Cardiac fibroblast (primary cell): ENCODE measurements around the gene MMS19.

Experiments used
- DNase-seq, 2 donors: peaks; one replicate each; pipeline versions ENCODE4 v3.0.0 to v3.0.0-alpha.2; 2010; ENCODE audit warnings: low read depth in 2 of 2
- H3K4me3 ChIP-seq, 2 donors: replicated peaks in 1 of 2; 1 replicate in 1 of 2; 2 replicates in 1 of 2; pipeline ENCODE4 v1.5.1; 2011; ENCODE audit warnings: low read depth in 2 of 2, low read length in 2 of 2, mild to moderate bottlenecking in 2 of 2, moderate library complexity in 1 of 2
- TF ChIP-seq, protein P1 (sequence below): IDR thresholded peaks from one replicate; pipeline ENCODE4 v1.5.1; 2011; ENCODE audit warnings: low read depth, mild to moderate bottlenecking, low read length, inconsistent platforms

The MMS19 gene, protein sequence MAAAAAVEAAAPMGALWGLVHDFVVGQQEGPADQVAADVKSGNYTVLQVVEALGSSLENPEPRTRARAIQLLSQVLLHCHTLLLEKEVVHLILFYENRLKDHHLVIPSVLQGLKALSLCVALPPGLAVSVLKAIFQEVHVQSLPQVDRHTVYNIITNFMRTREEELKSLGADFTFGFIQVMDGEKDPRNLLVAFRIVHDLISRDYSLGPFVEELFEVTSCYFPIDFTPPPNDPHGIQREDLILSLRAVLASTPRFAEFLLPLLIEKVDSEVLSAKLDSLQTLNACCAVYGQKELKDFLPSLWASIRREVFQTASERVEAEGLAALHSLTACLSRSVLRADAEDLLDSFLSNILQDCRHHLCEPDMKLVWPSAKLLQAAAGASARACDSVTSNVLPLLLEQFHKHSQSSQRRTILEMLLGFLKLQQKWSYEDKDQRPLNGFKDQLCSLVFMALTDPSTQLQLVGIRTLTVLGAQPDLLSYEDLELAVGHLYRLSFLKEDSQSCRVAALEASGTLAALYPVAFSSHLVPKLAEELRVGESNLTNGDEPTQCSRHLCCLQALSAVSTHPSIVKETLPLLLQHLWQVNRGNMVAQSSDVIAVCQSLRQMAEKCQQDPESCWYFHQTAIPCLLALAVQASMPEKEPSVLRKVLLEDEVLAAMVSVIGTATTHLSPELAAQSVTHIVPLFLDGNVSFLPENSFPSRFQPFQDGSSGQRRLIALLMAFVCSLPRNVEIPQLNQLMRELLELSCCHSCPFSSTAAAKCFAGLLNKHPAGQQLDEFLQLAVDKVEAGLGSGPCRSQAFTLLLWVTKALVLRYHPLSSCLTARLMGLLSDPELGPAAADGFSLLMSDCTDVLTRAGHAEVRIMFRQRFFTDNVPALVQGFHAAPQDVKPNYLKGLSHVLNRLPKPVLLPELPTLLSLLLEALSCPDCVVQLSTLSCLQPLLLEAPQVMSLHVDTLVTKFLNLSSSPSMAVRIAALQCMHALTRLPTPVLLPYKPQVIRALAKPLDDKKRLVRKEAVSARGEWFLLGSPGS

DNA sequence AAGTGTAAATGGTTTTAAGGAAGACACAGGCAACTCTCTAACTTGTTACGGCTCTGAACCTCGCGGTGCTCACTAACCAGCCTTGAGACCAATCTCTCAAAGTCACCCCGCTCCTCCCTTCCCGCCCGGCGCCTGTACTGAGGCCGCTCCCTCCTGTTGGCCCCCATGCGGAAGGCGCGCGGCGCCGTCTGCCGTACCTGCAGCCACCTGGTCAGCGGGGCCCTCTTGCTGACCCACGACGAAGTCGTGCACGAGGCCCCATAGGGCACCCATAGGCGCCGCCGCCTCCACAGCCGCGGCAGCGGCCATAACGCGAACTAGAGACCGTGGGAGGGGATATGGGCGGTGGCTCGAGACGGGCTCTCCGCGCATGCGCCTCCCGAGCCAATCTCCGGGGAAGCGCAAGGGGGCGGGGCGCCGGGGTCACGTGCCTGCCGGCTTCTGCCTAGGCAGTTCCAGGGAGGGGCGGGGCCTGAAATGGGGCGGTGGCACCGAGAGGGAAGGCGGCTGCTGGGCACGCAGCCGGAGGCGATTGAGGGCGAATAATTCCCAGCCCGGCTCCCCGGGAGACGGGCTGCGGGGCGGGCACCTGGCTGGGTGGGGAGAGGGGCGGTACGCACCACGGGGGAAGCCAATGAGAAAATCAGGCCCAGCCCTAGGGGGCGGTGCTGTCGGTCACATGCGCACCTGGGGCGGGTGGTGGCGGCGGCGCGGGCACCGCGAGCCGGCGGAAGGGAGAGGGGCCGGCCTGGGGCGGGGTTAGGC lies at the start of gene MMS19:
MMS19 (minus strand) TSS at position 347 of the 765 bp plus-strand sequence; CDS start at position 309, 38 bp downstream.
- peak; percentile 98 to 99 for DNase-seq
- TF ChIP-seq, protein P1, sequence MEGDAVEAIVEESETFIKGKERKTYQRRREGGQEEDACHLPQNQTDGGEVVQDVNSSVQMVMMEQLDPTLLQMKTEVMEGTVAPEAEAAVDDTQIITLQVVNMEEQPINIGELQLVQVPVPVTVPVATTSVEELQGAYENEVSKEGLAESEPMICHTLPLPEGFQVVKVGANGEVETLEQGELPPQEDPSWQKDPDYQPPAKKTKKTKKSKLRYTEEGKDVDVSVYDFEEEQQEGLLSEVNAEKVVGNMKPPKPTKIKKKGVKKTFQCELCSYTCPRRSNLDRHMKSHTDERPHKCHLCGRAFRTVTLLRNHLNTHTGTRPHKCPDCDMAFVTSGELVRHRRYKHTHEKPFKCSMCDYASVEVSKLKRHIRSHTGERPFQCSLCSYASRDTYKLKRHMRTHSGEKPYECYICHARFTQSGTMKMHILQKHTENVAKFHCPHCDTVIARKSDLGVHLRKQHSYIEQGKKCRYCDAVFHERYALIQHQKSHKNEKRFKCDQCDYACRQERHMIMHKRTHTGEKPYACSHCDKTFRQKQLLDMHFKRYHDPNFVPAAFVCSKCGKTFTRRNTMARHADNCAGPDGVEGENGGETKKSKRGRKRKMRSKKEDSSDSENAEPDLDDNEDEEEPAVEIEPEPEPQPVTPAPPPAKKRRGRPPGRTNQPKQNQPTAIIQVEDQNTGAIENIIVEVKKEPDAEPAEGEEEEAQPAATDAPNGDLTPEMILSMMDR: no peak
- peak within 1 kb of the TSS; percentile 69 to 99 for H3K4me3 ChIP-seq

DNA sequence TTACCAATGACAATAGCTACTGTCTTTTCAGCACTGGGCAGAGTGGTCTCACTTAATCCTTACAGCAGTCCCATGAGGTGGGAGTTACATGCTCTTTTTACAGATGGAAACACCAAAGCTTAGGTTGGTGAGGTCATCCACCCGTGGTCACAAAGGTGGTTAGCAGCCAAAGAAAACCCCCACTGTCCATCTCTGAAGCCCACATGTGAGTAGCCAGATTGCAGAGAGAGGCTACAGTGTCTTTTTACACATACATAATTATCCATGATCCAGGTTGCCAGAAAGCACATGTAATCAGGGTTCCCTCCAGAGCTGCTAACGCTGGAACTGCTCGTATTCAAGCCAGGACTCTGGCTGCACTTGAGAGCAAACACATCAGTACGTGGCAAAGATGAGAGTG lies 49.7 kb upstream of the MMS19 start:
- no peak overlapping the region for H3K4me3 ChIP-seq
- TF ChIP-seq, protein P1: no peak
- DNase-seq: peak in 1 of 2 donors; percentile 16

DNA sequence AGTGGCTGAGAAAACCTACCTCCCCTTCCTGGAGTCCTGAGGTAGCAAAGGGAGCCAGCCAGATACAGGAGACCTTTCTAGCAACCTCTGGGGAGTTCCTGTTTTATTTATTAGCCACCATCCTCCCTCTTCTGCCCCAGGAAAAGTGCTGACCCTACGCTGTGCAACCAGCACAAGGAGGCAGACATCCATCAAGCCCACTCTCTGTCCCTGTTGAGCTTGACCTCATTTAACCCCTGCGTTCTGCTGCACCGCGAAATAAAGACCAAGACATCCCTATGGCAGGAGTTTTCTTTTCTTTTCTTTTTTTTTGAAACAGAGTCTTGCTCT lies 49.0 kb upstream of the MMS19 start:
- TF ChIP-seq, protein P1: no peak
- DNase-seq: no peak
- H3K4me3 ChIP-seq: no peak overlapping the region

DNA sequence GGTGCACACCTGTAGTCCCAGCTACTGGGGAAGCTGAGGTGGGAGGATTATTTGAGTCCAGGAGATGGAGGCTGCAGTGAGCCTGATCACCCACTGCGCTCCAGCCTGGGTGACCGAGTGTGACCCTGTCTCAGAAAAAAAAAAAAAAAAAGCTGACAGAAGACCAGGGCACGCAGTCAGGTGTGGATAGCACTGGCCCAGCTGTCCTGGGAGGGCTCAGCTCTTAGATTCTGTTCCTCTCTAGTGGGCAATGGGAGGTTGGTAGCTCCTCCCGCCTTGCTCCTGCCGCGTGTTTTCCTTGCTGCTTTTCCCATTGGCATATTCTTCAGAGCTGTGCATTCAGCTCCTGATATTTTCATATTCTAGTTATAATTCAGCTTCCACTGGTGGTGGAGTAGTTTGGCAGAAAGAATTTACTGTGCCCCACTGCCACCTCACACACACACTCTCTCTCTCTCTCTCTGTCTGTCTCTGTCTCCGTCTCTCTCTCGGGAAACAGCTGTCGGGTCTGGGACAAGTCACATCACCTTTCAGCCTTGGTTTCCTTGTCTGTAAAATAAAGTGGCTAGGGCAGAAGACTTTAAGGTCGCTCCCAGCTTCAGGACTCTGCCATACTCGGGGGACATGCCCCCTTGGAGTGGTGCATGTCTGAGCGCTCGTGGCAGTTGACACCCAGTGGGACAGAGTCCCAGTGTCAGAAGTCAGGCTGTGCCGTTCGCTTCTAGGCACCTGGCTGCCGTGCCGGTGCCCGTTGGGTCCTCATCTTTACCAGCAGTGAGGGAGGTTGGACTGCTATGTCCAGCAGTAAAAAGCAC lies 48.4 kb upstream of the MMS19 start:
- H3K4me3 ChIP-seq: no peak overlapping the region
- DNase-seq: no peak
- TF ChIP-seq, protein P1: no peak

DNA sequence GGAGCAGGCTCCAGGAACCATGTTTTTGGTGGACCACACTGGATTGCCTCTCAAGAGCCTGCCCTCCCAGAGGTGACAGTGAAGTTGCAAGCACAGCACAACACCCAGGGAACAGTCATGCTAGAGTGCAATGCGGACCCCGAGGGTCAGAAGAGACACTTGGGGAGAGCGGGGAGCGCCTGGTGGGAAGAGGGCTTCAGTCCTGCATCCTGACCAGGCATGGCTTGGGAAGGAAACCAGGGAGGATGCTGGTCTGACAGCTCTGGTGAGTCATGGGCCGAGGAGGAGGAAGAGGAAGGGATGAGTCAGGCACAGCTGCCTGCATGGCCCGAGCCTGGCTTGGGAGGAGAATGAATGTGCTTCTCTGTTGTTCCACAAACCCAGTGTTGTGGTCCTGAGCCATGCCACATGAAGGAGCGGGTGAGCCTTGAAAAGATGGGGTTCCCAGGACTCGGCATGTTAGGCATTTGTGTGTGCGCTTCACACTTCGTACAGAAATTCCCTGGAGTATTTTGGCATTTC lies 44.9 kb upstream of the MMS19 start:
- no peak overlapping the region for H3K4me3 ChIP-seq
- peak; percentile 94 to 98 for DNase-seq
- TF ChIP-seq, protein P1: no peak
